Caki2 (cell line): Measurements from ENCODE around the gene KCNB1. TPM values are rescaled to one million over a fixed set of nuclear protein-coding genes. Genes with fewer than 3 reads are reported as not detected.

ENCODE experiments used
- DNase-seq: peaks from one replicate; pipeline ENCODE4 v3.0.0-alpha.2; 2015; ENCODE audit warnings: low read depth
- in situ Hi-C: cut with HindIII; loops from 2 replicates; pipeline ENCODE4 v1.10.0; 2016; ENCODE audit warnings: low sequenced_read_pairs, low pct_unique_long_range_greater_than_20kb, mixed read lengths
- total RNA-seq: library from RNA; depleted of rRNA; stranded (reverse); fragments of >200 nt; shearing (Covaris generic); gene quantifications from 2 replicates; pipeline ENCODE4 v1.2.3, GENCODE V29; 2014; ENCODE audit warnings: low replicate concordance

KCNB1 gene
- total RNA-seq, 1 experiment from 2014 or later = not detected

DNA sequence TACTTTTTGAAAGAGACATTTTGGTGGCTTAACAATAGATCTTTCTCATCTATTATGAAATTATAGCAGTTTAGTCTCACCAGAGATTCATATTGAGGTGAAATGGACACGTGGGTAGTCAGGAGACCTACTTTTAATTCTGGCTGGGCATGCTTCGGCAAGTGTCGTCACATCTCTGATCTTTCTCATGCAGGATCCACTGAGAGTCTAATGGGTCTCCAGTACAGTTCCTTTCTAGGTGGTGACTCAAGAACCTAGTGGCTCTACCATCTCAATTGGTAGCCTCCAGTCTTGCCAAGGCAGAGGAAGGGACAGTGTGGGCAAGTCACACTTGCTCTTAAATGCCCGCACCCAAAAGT, 94.9 kb downstream of the KCNB1 start:
- in situ Hi-C loops = no loop called here

DNA sequence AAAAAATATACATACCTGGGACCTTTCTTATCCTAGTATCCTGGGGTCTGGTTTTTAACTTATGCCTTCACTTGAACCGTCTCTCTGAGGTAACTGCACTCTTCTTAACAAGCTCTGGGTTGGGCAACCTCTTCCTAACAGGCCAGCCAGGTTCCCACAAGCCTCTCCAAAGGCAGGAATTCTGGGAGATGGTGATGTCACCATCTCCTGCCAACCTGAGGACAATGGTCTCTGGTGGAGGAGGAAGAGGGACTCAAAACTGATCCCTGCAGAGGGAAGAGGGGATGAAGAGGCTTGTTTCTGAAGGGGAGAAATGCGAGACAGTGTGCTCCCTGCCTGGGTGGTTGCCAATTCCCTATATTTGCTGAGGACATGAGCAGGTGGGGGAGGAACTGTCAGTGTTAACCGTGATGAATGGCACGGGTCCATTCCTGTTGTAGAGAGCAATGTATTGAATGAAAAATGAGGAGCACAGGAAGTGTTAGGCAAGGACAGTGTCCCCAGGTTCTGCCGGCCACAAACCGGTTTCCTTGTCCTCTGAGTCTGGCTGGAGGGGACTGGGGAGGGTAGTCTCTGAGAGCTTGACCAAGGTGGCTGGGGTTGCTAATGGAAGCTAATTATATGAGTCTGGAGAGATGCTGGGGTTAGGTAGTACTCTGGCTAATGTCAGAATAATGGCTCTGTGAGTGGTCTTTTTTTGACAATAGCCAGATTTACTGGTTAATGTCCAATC, 95.5 kb downstream of the KCNB1 start:
- DNase-seq = no peak
- in situ Hi-C loops = no loop called here

More for the DNA sequence above, 94.9 kb downstream of the KCNB1 start:
- DNase-seq = no peak

DNA sequence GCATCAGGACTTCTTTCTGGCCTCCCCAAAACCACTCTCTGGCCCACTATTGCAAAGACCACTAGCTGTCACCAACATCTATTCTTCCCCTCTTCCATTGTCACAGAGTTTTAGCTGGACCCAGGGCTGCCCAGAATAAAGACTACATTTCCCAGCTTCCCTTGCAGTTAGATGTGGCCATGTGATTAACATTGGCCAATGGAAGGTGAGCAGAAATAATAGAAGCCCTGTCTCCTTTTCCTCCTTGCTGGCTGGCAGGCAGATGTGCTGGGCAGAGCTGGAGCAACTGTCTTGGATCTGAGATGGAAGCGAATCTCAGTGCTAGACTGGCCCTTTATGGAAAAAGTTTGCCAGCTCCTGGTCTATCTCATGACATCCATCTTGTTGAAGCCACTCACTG, 97.0 kb downstream of the KCNB1 start:
- in situ Hi-C loops = no loop called here
- DNase-seq = peak; percentile 52

DNA sequence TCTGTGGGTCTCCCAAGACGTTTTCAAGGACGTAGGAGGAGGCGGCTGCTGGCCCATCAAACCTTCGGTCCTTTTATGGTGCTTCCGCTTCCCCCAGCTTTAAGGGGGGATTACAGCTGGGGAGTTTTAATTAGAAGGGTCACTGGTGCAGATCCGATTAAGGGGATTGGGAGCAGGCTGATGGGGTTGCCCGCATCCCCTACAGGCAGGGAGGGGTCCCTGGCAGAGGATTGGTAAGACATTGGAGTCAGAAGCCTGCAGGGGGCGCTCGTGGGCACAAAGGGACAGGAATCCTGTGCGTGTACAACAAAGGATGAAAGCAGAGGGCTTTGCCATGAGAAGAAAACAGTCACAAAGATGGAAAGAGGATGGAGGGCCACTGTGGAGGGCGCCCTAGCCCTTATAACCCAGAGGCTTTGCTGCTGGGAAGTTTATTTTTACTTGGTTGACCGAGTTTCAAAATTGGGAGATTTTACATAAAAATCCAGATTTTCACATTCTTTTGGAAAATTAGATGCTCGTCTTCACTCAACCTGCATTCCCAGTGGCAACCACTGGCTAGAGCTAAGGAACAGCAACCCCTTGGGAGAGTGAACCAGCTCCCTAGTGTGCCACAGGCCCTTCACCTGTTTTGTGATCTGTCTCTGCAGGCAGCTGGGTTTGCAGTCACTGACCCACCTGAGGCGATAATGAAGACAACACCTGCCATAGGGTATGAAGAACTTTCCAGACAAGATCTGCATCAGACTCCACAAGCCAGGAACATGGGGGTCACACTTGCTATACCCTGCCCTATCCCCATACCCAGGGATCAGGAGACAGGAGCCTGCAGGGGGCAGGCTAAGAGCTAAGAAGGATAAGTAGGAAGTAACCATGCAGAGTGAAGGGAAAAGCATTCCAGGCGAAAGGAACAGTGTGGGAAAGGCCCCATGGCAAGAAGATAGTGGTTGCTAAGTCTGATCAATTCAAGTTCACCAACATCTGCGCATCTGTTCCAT, 97.7 kb downstream of the KCNB1 start:
- peak; percentile 13 for DNase-seq
- in situ Hi-C loops = no loop called here

DNA sequence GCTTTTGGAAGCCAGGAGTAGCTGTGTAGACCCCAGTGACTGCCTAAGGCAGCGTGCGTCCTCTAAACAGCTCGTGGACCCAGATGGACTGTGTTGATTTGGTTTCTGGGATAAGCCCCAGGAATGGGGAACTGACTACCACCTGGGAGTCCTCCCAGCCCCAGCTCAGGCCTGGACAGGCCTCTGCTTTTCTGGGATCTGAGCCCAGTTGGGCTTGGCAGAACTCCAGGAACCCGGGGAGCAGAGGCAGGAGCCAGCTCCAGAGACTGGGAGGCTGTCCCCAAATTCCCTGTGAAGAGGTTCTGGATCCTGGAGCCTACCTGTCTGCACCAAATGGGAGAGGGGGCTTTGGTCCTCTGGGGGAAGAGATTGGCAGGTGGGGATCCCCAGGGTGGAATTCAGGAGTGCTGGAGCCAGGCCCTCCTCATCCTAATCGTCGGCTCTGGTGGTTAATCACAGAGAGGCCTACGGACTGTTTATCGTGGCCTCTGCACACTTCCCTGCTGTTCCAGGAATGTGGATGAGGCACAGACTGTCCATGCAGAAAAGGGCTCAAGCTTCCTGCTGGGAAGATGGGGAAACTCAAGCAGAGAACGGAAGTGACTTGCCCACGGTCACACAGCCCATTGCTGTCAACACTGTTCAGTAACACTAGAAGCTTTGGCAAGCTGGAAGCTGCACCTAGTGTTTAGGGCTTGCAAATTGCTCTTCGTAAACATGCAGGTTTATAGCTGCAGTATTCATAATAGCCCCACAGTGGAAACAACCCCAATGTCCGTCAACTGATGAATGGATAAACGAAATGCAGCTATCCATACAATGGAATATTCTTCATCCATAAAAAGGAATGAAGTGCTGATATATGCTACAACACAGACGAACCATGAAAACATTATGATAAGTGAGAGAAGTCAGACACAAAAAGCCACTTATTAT, 100.6 kb downstream of the KCNB1 start:
- DNase-seq = no peak
- in situ Hi-C loops = no loop called here

DNA sequence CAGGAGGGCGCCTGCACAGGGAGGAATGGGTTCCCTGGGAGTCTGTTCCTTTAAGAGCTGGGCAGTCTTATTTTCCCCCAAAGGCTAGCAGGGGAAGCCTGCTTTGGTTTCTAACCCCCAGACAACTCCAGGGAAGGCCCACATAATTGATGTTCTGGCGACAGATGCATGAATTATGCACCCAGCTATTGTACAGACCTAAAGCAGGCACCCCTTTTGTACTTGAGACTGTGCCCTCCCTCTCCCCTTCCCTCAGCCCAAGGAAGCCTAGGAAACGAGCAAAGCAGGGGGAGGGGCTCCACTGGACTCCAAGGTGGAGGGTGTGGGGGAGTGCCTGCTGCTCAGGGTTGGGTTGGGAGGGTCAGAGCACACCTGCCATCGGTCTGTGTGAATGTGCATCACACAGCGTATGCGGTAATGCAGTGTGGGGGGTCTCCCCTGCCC, 102.1 kb downstream of the KCNB1 start:
- in situ Hi-C loops = no loop called here
- DNase-seq = no peak

DNA sequence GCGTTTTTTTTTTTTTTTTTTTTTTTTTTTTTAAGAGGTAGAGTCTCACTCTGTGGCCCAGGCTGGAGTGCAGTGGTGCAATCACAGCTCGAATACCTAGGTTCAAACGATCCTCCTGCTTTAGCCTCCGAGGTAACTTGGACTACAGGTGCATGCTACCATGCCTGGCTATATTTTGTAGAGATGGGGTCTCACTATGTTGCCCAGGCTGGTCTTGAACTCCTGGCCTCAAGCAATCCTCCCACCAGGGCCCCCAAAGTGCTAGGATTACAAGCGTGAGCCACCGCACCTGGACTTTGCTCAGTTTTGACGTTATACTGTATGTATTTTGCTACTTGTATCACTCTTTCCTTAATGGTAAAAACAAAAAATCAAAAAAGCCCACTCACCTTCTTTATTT, 103.1 kb downstream of the KCNB1 start:
- in situ Hi-C loops = no loop called here
- DNase-seq = no peak

DNA sequence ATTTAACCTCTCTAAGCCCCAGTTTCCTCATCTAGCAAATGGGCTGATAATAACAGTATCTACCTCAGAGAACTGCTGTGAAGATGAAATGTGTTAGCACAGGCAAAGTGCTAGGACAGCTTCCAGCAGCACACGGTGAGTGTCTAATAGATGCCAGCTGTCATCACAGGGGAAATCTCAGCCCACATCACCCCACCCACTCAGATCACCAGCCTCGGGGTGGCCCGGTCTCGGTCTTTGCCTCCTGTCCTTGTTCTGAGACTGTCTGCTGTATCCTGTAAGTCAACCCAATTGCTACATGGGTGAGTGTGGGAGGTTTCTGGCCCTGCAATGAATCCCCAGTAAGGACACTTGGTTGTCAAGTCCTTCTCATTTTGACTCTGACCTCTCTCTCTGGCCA, 105.1 kb downstream of the KCNB1 start:
- in situ Hi-C loops = no loop called here
- no peak for DNase-seq

DNA sequence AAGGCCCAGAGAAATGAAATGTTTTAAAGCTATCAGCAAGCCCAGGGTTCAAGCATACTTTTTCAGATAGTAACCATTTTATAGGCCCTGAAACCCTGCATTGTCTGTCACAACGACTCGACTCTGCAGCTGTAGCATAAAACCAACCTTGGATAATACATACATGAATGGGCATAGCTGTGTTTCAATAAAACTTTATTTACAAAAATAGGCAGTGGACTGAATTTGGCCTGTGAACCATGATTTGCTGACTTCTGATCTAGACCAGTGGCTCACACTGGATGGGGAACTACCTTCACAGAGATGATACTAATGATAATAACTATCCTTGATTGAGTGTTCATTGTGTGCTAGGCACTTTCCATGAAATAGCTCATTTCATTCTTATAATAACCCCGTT, 107.3 kb downstream of the KCNB1 start:
- in situ Hi-C loops = no loop called here
- DNase-seq = no peak

DNA sequence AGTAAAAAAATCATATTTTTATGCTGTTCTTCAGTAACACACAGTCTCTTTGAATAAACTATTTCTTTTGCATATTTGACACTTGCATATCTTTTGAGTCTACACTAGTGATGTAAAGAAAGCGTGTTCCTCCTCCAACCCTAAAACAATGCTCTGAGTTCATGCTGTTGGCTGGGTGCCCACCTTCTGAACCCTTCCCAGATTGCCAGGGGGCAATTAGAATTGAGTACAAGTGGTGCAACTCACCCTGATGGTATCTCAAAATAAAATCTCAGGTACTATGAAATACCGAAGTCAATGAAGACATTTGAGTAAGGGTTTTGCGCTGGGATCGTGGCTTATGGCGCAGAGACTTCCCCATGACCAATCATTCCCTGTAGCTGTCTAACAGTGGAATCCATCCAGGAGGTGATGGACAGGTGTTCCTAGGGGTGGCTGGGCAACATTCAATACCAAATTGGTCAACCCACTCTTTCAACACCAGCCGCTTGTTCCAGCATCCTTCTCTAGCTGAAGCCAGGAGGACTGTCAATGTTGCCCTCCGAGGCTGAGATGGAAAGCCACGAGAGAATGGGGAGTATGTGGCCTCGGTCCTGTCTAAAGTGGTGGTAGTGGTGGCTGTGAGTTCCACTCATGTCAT, 110.3 kb downstream of the KCNB1 start:
- no peak for DNase-seq
- in situ Hi-C loops = no loop called here

DNA sequence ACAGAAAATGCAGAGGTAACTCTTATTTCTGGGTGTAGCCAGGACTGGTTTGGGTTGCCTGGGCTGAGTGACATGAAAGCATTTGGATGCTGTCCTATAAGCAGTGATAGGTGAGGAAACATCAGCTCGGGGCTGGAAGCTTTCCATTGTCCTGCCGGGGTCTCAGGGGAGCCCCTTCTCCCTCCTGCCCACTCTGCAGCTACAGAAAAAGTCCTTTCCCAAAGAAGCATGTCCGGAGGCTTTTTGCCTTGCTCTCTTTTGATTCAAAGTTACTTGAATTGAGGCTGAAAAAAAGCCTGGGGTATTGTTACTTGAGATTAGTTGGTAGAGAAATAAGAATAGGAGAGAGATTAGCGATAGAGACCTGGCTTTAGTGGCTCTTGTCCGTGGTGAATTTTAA, 113.9 kb downstream of the KCNB1 start:
- in situ Hi-C loops = no loop called here
- no peak for DNase-seq

DNA sequence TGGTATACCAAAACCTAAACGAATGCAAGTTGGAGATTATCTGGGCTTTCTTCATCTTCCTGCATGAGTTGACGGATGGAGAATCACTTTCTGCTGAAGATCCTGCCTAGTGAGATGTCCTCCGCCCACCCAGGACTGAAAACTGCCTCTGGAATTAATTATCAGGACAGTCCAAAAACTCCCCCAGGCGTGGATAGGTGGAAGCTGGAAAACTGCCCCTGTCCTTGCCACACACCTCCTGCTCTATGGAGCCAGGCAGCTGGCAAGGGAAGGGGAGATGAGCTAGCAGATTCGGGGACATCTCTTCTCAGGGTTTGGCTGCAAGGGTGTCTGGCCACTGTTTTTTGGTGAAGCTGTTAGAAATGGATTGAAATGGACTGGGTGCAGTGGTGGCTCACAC, 115.4 kb downstream of the KCNB1 start:
- in situ Hi-C loops = no loop called here
- DNase-seq = no peak

DNA sequence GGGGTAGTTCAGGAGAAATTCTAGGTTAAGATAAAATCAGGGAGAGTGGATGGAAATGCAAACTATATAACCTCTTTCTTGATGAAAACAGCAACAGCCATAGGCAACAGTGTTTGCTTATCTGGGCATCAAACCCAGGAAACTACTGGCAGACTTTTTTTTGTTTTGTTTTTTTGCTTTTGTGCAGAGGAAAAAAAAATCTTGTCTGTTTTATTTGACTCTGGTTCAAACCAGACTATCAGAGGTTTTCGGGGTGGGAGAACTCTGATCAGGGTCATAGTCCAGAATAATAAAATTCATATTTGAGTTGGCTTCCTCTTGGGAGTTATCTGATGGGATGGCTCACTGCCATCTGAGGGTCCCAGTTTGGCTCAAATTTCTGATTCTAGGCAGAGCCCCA, 115.8 kb downstream of the KCNB1 start:
- in situ Hi-C loops = no loop called here

DNA sequence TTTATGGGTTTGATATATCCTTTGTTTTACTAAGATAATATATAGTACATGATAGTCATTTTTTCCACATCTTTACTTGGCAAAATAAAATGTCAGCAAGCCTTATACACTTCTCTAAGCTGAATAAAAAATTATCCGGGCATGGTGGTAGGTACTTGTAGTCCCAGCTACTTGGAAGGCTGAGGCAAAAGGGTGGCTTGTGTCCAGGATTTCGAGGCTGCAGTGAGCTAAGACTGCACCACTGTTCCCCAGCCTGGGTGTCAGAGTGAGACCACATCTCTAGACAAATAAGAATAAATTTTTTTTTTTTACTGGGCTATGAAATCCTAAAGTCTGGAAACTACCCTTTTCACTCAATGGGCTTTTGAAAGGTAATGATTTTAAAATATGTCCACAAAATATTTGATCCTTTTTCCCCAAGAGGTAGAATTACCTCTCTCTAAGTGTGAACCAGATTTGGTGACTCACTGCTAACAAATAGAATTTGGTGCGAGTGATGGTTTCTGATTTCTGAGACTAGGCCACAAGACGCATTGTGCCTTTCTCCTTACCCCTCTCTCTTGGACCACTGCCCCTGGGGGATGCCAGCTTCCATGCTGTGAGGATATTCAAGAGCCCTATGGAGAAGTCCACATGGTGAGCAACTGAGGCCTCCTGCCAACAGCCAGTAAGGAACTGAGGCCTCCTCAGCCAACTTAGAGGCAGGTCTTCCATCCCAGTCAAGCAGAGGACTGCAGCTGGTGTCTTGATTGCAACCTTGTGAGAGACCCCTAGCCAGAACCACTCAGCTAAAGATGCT, 120.4 kb downstream of the KCNB1 start:
- DNase-seq = no peak
- in situ Hi-C loops = no loop called here

More for the DNA sequence above, 115.8 kb downstream of the KCNB1 start:
- no peak for DNase-seq

DNA sequence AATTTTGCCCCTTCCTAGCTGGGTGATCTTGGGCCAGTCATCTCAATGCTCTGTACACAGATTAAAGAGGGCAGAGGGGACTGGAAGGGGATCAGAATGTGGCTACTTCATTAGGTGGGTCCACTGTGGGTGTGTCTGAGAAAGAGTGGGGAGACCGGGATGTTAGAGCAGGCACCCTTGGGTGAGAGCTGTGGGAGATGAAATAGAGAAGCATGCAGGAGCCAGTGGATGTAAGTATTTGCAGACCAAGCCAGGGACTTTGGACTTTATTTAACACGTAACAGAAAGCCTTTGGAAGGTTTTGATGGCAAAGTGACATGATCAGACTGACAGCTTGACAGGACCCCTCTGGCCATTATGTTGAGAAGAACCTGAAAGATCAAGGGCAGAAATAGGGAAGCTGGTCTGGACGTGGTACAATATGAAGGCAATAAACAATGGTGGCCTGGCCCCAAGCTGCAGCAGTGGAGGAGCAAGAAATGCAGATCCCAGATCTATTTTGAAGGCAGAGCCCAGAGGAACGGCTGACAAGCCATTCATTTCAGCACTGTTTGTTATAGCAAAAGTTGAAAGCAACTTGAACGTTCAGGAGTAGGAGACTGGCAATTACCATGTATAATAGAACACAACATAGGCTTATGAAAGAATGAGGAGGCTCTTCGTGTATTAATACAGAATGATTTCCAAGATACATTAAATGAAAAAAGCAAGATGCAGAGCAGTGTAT, 122.1 kb downstream of the KCNB1 start:
- no peak for DNase-seq
- in situ Hi-C loops = no loop called here

DNA sequence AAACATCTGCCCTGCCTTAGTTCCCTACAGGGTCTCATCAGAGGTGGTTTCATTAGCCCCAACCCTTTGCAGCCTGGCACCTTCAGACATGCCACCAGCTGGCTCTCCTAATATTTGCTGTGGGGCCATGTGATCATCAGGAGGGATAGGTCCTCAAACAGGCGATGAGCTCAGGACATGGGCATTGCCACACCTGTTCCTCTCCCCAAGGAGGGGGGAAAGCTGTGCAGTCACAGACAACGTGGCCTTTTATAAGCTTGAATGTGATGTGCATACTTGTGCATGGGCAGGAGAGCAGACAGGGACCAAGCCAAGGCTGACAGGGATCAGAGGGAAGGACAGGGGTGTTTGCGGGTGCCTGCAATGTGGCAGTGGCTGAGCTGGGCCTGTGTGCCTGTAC, 125.8 kb downstream of the KCNB1 start:
- DNase-seq = no peak
- in situ Hi-C loops = no loop called here

DNA sequence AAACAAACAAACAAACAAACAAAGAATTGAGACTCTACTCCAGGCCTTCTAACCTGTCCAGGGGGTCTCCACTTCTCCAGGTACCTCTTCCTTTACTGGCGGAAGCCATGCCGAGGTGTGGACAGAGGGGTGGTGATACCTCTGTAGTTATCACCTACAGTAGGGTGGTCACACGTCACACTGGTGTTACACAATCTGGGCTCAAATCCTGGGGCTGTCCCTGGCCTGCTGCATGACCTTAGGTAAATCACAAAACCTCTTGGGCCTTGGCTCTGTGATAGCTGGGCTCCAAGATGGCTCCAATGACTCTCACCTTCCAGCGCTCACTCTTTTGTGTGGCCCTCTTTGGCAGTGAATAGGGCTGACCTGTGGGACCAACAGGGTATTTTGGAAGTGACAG, 127.8 kb downstream of the KCNB1 start:
- DNase-seq = no peak
- in situ Hi-C loops = no loop called here
